RWPE2 (cell line): Measurements from ENCODE around the gene COA3.

Source experiments
- ATAC-seq: fragments of 200-7000 bp; cut with Tn5 transposase; 3 replicates; pipeline ENCODE4 v1.9.1; 2021; ENCODE audit warnings: low read depth
- DNase-seq: peaks from one replicate; pipeline ENCODE4 v3.0.0-alpha.2; 2020; ENCODE audit warnings: low spot score
- H3K27ac ChIP-seq: fragments of 450-650 bp; 2 replicates; pipeline ENCODE4 v1.5.1; 2017; ENCODE audit warnings: mild to moderate bottlenecking; ENCODE audit not compliant: poor library complexity, severe bottlenecking
- H3K27me3 ChIP-seq: fragments of 250-450 bp; sonication (Bioruptor Pico); 2 replicates; pipeline ENCODE4 v1.5.1; 2021; ENCODE audit warnings: mild to moderate bottlenecking, moderate library complexity; ENCODE audit not compliant: insufficient read depth, poor library complexity, severe bottlenecking
- H3K36me3 ChIP-seq: fragments of 250-450 bp; sonication (Bioruptor Pico); 2 replicates; pipeline ENCODE4 v1.5.1; 2020; ENCODE audit warnings: low read depth, mild to moderate bottlenecking, moderate library complexity
- H3K4me1 ChIP-seq: fragments of 250-450 bp; sonication (Bioruptor Pico); 2 replicates; pipeline ENCODE4 v1.5.1; 2021; ENCODE audit warnings: mild to moderate bottlenecking, moderate library complexity; ENCODE audit not compliant: insufficient read depth, poor library complexity, severe bottlenecking
- H3K4me3 ChIP-seq: fragments of 250-450 bp; sonication (Bioruptor Pico); 2 replicates; pipeline ENCODE4 v1.5.1; 2021; ENCODE audit warnings: mild to moderate bottlenecking, moderate library complexity; ENCODE audit not compliant: severe bottlenecking
- H3K9me3 ChIP-seq: fragments of 250-450 bp; sonication (Bioruptor Pico); 2 replicates; pipeline ENCODE4 v1.5.1; 2021; ENCODE audit warnings: mild to moderate bottlenecking, moderate library complexity; ENCODE audit not compliant: severe bottlenecking
- CTCF ChIP-seq: fragments of 450-650 bp; IDR thresholded peaks from one replicate; pipeline ENCODE4 v1.5.1; 2017; ENCODE audit warnings: mild to moderate bottlenecking, moderate library complexity; ENCODE audit not compliant: poor library complexity, severe bottlenecking

The COA3 gene

GRCh38 chr17:42783062-42783790 lies 15.3 kb downstream of the COA3 start:
- no peak for TF ChIP-seq CTCF
- Histone ChIP-seq H3K9me3 (no peaks in the 10 kb centered on the region), H3K36me3 (peaks cover 11% of the 10 kb centered on the region), H3K27ac (peak overlapping the region; percentile 84), H3K4me1 (peaks cover 14% of the 10 kb centered on the region), H3K4me3 (no peak overlapping the region), H3K27me3 (no peaks in the 10 kb centered on the region)
- DNase-seq, result no peak
- ATAC-seq, result peak; percentile 91

- Histone ChIP-seq H3K27me3 (no peaks in the 10 kb centered on the region), H3K27ac (peak overlapping the region; percentile 84), H3K4me3 (no peak overlapping the region), H3K36me3 (peaks cover 18% of the 10 kb centered on the region), H3K9me3 (no peaks in the 10 kb centered on the region), H3K4me1 (peaks cover 14% of the 10 kb centered on the region)
- TF ChIP-seq CTCF, result no peak
- DNase-seq, result no peak
- no peak for ATAC-seq
These were observed 16.1 kb downstream of the COA3 start for GRCh38 chr17:42782166-42783061.

GRCh38 chr17:42781639-42782165 lies 16.8 kb downstream of the COA3 start:
- H3K4me1 ChIP-seq, result peaks cover 14% of the 10 kb centered on the region
- DNase-seq (no peak), ATAC-seq (no peak)
- H3K36me3 ChIP-seq, result peaks cover 25% of the 10 kb centered on the region
- H3K4me3 ChIP-seq, result no peak overlapping the region
- H3K9me3 ChIP-seq, result no peaks in the 10 kb centered on the region
- TF ChIP-seq CTCF, result no peak
- peak overlapping the region; percentile 84 for H3K27ac ChIP-seq
- H3K27me3 ChIP-seq, result no peaks in the 10 kb centered on the region

- DNase-seq, result no peak
- Histone ChIP-seq H3K4me1 (peaks cover 14% of the 10 kb centered on the region), H3K27me3 (no peaks in the 10 kb centered on the region), H3K36me3 (peaks cover 32% of the 10 kb centered on the region), H3K9me3 (no peaks in the 10 kb centered on the region), H3K4me3 (no peak overlapping the region), H3K27ac (peak overlapping the region; percentile 84)
- no peak for TF ChIP-seq CTCF
- ATAC-seq, result no peak
These were observed 17.5 kb downstream of the COA3 start for GRCh38 chr17:42780851-42781638.
